GM18511 (cell line): ENCODE results near the gene PIK3C2A.

ENCODE experiments used
- ATAC-seq: cut with Tn5 transposase; IDR thresholded peaks from one replicate; pipeline ENCODE4 v1.9.1; 2021; ENCODE audit warnings: mild to moderate bottlenecking, moderate library complexity; ENCODE audit not compliant: unreplicated experiment

Gene PIK3C2A

GRCh38 chr11:17163736-17164135 lies 44.0 kb downstream of the PIK3C2A start:
- ATAC-seq, result no peak

GRCh38 chr11:17163291-17163690 lies 44.5 kb downstream of the PIK3C2A start:
- no peak for ATAC-seq

GRCh38 chr11:17162376-17162775 lies 45.4 kb downstream of the PIK3C2A start:
- no peak for ATAC-seq

- ATAC-seq, result no peak
Observed at GRCh38 chr11:17161515-17161914, 46.3 kb downstream of the PIK3C2A start.

GRCh38 chr11:17159441-17159840 lies 48.3 kb downstream of the PIK3C2A start:
- no peak for ATAC-seq
